GM12873 (cell line): ENCODE results near the gene BCKDHB.

Experiments
- TF ChIP-seq, protein P1 (sequence below): IDR thresholded peaks from 2 replicates; pipeline ENCODE4 v1.5.1; 2012; ENCODE audit warnings: low read depth, mild to moderate bottlenecking, moderate library complexity, low read length, control low read depth; ENCODE audit not compliant: insufficient read depth; ENCODE audit errors: missing control alignments

The BCKDHB gene

GRCh38 chr6:80223743-80224212 is 117.3 kb downstream of the BCKDHB start:
- TF ChIP-seq, protein P1, sequence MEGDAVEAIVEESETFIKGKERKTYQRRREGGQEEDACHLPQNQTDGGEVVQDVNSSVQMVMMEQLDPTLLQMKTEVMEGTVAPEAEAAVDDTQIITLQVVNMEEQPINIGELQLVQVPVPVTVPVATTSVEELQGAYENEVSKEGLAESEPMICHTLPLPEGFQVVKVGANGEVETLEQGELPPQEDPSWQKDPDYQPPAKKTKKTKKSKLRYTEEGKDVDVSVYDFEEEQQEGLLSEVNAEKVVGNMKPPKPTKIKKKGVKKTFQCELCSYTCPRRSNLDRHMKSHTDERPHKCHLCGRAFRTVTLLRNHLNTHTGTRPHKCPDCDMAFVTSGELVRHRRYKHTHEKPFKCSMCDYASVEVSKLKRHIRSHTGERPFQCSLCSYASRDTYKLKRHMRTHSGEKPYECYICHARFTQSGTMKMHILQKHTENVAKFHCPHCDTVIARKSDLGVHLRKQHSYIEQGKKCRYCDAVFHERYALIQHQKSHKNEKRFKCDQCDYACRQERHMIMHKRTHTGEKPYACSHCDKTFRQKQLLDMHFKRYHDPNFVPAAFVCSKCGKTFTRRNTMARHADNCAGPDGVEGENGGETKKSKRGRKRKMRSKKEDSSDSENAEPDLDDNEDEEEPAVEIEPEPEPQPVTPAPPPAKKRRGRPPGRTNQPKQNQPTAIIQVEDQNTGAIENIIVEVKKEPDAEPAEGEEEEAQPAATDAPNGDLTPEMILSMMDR: no peak

DNA sequence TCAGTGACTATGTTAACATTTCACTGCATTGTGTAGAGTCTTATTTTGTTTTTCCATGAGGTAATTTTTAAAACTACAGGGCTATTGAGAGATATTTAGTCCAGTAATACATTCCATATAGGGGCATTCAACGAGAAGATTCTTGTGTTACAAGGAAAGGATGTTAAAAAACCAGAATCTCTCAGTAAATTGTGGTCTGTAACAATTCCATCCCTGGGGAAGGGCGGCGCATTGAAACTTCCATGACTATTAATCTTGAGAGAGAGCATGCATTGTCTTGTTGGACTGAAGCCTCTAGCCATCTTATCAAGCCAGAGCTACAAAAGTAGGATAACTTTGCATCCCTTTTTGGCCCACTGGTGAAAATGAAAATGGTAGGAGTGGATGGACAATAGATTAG is 119.7 kb downstream of the BCKDHB start:
- TF ChIP-seq, protein P1: no peak

DNA sequence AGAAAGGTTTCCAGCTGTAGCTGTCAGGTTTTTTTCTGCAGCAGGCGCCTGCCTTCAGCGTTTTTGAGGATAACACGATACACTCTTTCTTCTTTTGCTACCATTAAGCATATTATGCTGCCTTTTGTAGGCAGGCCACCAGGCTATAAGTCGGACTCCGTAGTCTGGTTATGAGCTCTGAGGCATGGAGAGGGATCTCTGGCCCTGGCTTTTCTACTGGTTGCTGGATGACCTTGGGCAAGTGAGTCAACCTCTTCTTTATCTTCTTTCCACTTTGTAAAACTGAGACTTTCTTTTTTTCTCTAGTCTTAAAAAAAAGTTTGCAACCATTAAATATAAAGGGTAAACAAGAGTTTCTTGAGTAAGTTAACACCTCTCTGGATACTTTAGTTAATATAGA is 120.2 kb downstream of the BCKDHB start:
- TF ChIP-seq, protein P1: no peak

DNA sequence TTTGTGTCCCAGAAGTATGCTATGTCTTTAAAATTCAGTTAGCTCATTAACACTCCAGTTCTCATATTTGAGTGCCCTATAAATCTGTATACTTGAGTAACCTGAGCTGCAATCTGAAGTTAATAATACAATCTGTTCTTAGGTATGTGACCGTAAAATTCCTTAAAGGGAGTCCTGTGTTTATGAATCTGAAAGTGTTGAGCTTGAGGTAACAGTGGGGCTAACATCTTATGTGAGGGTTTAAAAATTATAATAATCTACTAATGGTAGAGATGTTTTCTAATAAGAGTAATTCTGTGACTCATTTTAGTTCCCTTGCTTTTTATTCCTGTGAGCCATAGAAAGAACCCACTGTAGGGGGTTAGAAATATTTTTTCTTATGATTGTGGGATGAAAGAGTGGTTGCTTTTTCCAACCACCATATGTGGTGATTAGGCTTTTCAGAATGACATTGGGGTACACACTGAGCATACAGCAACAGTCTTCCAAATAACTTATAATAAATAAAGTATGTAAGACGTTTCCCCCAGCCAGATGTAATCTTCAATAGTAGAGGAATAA is 121.2 kb downstream of the BCKDHB start:
- TF ChIP-seq, protein P1: no peak

GRCh38 chr6:80233262-80233661 is 126.8 kb downstream of the BCKDHB start:
- TF ChIP-seq, protein P1: no peak

DNA sequence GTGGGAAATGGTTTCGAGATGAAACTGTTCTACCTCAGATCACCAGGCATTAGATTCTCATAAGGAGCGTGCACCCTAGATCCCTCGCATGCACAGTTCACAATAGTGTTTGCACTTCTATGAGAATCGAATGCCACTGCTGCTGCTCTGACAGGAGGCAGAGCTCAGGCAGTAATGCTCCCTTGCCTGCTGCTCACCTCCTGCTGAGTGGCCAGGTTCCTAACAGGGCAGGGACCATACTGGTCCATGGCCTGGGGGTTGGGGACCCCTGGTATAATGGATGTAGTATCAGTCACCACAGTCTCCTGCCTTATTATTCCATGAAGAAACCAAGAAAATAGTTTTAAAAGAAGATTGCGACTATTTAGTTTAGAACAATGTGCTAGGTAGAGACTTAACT is 127.5 kb downstream of the BCKDHB start:
- TF ChIP-seq, protein P1: no peak

GRCh38 chr6:80234401-80234800 is 127.9 kb downstream of the BCKDHB start:
- TF ChIP-seq, protein P1: no peak
